Esophagus squamous epithelium (tissue), 5 donors: ENCODE measurements around the gene TULP4. TPM values are rescaled to one million over a fixed set of nuclear protein-coding genes. Genes with fewer than 3 reads are reported as not detected.

Experiments
- DNase-seq: peaks from one replicate; lab custom pipeline; 2025; lab: John Stamatoyannopoulos, UW
- H3K27ac ChIP-seq, 4 donors: fragments of 200-600 bp; sonication (generic); one replicate each; pipeline ENCODE4 v1.5.1; 2016 to 2019; ENCODE audit warnings: mild to moderate bottlenecking in 1 of 4
- H3K27me3 ChIP-seq, 4 donors: fragments of 200-600 bp; sonication (generic); 1 replicate in 3 of 4; 2 replicates in 1 of 4; pipeline versions ENCODE4 v1.5.1 to v1.6.0; 2017 to 2021; ENCODE audit warnings: antibody characterized with exemption in 1 of 4
- H3K36me3 ChIP-seq, 3 donors: fragments of 200-600 bp; sonication (generic); one replicate each; pipeline ENCODE4 v1.5.1; 2016 to 2019
- H3K4me1 ChIP-seq, 3 donors: fragments of 200-600 bp; sonication (generic); one replicate each; pipeline ENCODE4 v1.5.1; 2017 to 2019
- H3K4me3 ChIP-seq, 4 donors: fragments of 200-600 bp; sonication (generic); 1 replicate in 3 of 4; 2 replicates in 1 of 4; pipeline ENCODE4 v1.5.1; 2016 to 2019; ENCODE audit warnings: mild to moderate bottlenecking in 2 of 4, moderate library complexity in 1 of 4
- H3K9me3 ChIP-seq, 3 donors: fragments of 200-600 bp; sonication (generic); one replicate each; pipeline ENCODE4 v1.5.1; 2016 to 2019
- CTCF ChIP-seq, 6 experiments: fragments of 450-650 bp in 4 of 6; fragments of 200-600 bp in 2 of 6; sonication (generic) in 2 of 6; IDR thresholded peaks; one replicate each; pipeline ENCODE4 v1.5.1; 2016 to 2019; ENCODE audit warnings: antibody characterized with exemption in 6 of 6, mild to moderate bottlenecking in 4 of 6, moderate library complexity in 4 of 6
- POLR2A ChIP-seq, 4 donors: fragments of 450-650 bp; IDR thresholded peaks; one replicate each; pipeline ENCODE4 v1.6.1; 2017; ENCODE audit warnings: antibody characterized with exemption in 4 of 4, mild to moderate bottlenecking in 4 of 4, moderate library complexity in 3 of 4
- WGBS, 2 donors: methylation state at CpG; one replicate each; pipeline ENCODE4 v1.1.5; 2018; 5-methylcytosine and 5-hydroxymethylcytosine counted together
- intact Hi-C: fragments of 100-400 bp; cut with DNase I; formaldehyde crosslinking; loops from one replicate; pipeline ENCODE4 v1.15.0; 2022
- total RNA-seq, 4 donors: library from RNA; depleted of rRNA; stranded (reverse); fragments of >200 nt; gene quantifications; one replicate each; pipeline ENCODE4 v1.1.0, GENCODE V29; 2016
- donor health status: DM: yes; HTN: yes; CAD: no.

Gene TULP4
- total RNA-seq, 4 donors from 2014 or later = 50.9 to 104 (median 59.2) TPM

GRCh38 chr6:158500016-158500735, 187.9 kb downstream of the TULP4 start:
- H3K27me3 ChIP-seq = no peaks in the 10 kb centered on the region
- no peak overlapping the region for H3K4me3 ChIP-seq
- no peak for DNase-seq
- H3K27ac ChIP-seq = no peak overlapping the region
- peaks cover 13 to 92% (median 15%) of the 10 kb centered on the region in 3 donors for H3K36me3 ChIP-seq
- TF ChIP-seq CTCF (IDR thresholded peaks at IDR 0.05) (no peak), POLR2A (IDR thresholded peaks at IDR 0.05) (no peak)
- intact Hi-C loops = no loop called here
- 71 to 75% methylated on average over 8 of the region's 8 CpGs for whole genome bisulfite sequencing, 2 donors
- peaks cover 0 to 4% (median 0%) of the 10 kb centered on the region in 3 donors for H3K4me1 ChIP-seq
- no peaks in the 10 kb centered on the region for H3K9me3 ChIP-seq

- WGBS, 2 donors = 85 to 87% methylated on average over 5 to 9 of the region's 26 CpGs
- peaks cover 9 to 87% (median 13%) of the 10 kb centered on the region in 3 donors for H3K36me3 ChIP-seq
Measured at GRCh38 chr6:158501360-158502262, 189.3 kb downstream of the TULP4 start.

GRCh38 chr6:158502263-158502950, 190.1 kb downstream of the TULP4 start:
- WGBS, 2 donors = 94% methylated on average over 15 of the region's 43 CpGs; no CpG with 5 or more reads in 1 of the 2 donors
- no peak for DNase-seq
- H3K4me1 ChIP-seq = peaks cover 0 to 4% (median 0%) of the 10 kb centered on the region in 3 donors
- H3K4me3 ChIP-seq = no peak overlapping the region
- TF ChIP-seq POLR2A (IDR thresholded peaks at IDR 0.05) = no peak
- no peak for TF ChIP-seq CTCF (IDR thresholded peaks at IDR 0.05)
- intact Hi-C loops = no loop called here
- H3K27ac ChIP-seq = no peak overlapping the region
- no peaks in the 10 kb centered on the region for H3K27me3 ChIP-seq
- H3K9me3 ChIP-seq = no peaks in the 10 kb centered on the region
- peaks cover 9 to 88% (median 13%) of the 10 kb centered on the region in 3 donors for H3K36me3 ChIP-seq

More at GRCh38 chr6:158501360-158502262, 189.3 kb downstream of the TULP4 start:
- Histone ChIP-seq H3K27me3 (no peaks in the 10 kb centered on the region), H3K4me1 (peaks cover 0 to 4% (median 0%) of the 10 kb centered on the region in 3 donors), H3K4me3 (no peak overlapping the region), H3K27ac (no peak overlapping the region), H3K9me3 (no peaks in the 10 kb centered on the region)
- no peak for DNase-seq
- intact Hi-C loops = no loop called here
- TF ChIP-seq CTCF (IDR thresholded peaks at IDR 0.05) = no peak
- no peak for TF ChIP-seq POLR2A (IDR thresholded peaks at IDR 0.05)

- H3K4me3 ChIP-seq = no peak overlapping the region
- no peaks in the 10 kb centered on the region for H3K27me3 ChIP-seq
- no peaks in the 10 kb centered on the region for H3K9me3 ChIP-seq
- peaks cover 7 to 80% (median 13%) of the 10 kb centered on the region in 3 donors for H3K36me3 ChIP-seq
- TF ChIP-seq POLR2A (IDR thresholded peaks at IDR 0.05) = no peak
- TF ChIP-seq CTCF (IDR thresholded peaks at IDR 0.05) = no peak
- no peak for DNase-seq
- peaks cover 0 to 4% (median 0%) of the 10 kb centered on the region in 3 donors for H3K4me1 ChIP-seq
- 98% methylated on average over 6 of the region's 7 CpGs; no CpG with 5 or more reads in 1 of the 2 donors for WGBS, 2 donors
- intact Hi-C loops = no loop called here
- H3K27ac ChIP-seq = no peak overlapping the region
Measured at GRCh38 chr6:158503222-158503621, 191.0 kb downstream of the TULP4 start.
